NCI-H187 treated with DMSO at 0.1 percent for 48 hours (cell line): ENCODE measurements around the gene CAMK2D.

Experiments used
- DNase-seq: peaks from one replicate; lab custom pipeline; 2025; lab: John Stamatoyannopoulos, UW

Gene CAMK2D

GRCh38 chr4:113565702-113566012 is 195.9 kb downstream of the CAMK2D start:
- no peak for DNase-seq

- no peak for DNase-seq
Measured at GRCh38 chr4:113564493-113564892, 197.0 kb downstream of the CAMK2D start.

GRCh38 chr4:113563691-113564378 is 197.7 kb downstream of the CAMK2D start:
- no peak for DNase-seq

GRCh38 chr4:113561758-113562157 is 199.8 kb downstream of the CAMK2D start:
- DNase-seq = no peak

- DNase-seq = no peak
Measured at GRCh38 chr4:113561092-113561491, 200.4 kb downstream of the CAMK2D start.

- no peak for DNase-seq
Measured at GRCh38 chr4:113560579-113560978, 201.0 kb downstream of the CAMK2D start.

GRCh38 chr4:113559947-113560346 is 201.6 kb downstream of the CAMK2D start:
- DNase-seq = no peak

GRCh38 chr4:113556382-113557134 is 205.0 kb downstream of the CAMK2D start:
- no peak for DNase-seq

GRCh38 chr4:113555868-113556267 is 205.7 kb downstream of the CAMK2D start:
- no peak for DNase-seq

GRCh38 chr4:113553082-113553481 is 208.5 kb downstream of the CAMK2D start:
- DNase-seq = no peak

GRCh38 chr4:113550510-113550909 is 211.0 kb downstream of the CAMK2D start:
- no peak for DNase-seq

GRCh38 chr4:113548303-113548702 is 213.2 kb downstream of the CAMK2D start:
- no peak for DNase-seq

- peak; percentile 42 for DNase-seq
Measured at GRCh38 chr4:113547487-113548042, 214.0 kb downstream of the CAMK2D start.

GRCh38 chr4:113541933-113542332 is 219.6 kb downstream of the CAMK2D start:
- no peak for DNase-seq

GRCh38 chr4:113540859-113541258 is 220.7 kb downstream of the CAMK2D start:
- DNase-seq = no peak

GRCh38 chr4:113539408-113539807 is 222.1 kb downstream of the CAMK2D start:
- no peak for DNase-seq

GRCh38 chr4:113537628-113538027 is 223.9 kb downstream of the CAMK2D start:
- DNase-seq = no peak

- DNase-seq = no peak
Measured at GRCh38 chr4:113537203-113537602, 224.3 kb downstream of the CAMK2D start.

- DNase-seq = no peak
Measured at GRCh38 chr4:113534711-113535110, 226.8 kb downstream of the CAMK2D start.

GRCh38 chr4:113531572-113531971 is 230.0 kb downstream of the CAMK2D start:
- no peak for DNase-seq

GRCh38 chr4:113528395-113528794 is 233.1 kb downstream of the CAMK2D start:
- no peak for DNase-seq

GRCh38 chr4:113525521-113525920 is 236.0 kb downstream of the CAMK2D start:
- DNase-seq = no peak

- no peak for DNase-seq
Measured at GRCh38 chr4:113524505-113525186, 236.9 kb downstream of the CAMK2D start.
